Left cardiac atrium (tissue), 4 donors: ENCODE results near the gene CASP9. TPM values are rescaled to one million over a fixed set of nuclear protein-coding genes. Genes with fewer than 3 reads are reported as not detected.
"Not testable (repeated sequence)": the region's sequence is repeated elsewhere in the genome, so short reads cannot be mapped to it uniquely, and the experiment has no call there.

Source experiments
- ATAC-seq, 2 donors: fragments of 200-7000 bp; cut with Tn5 transposase; one replicate each; pipeline ENCODE4 v1.9.1; 2020; ENCODE audit warnings: mild to moderate bottlenecking in 2 of 2, moderate library complexity in 2 of 2
- DNase-seq: peaks from one replicate; pipeline ENCODE4 v3.0.0-alpha.2; 2020
- intact Hi-C, 2 donors: fragments of 100-400 bp; cut with DNase I; formaldehyde crosslinking; loops; one replicate each; pipeline versions ENCODE4 v1.14.1 to v1.15.1; 2022 to 2023
- total RNA-seq, 2 donors: library from RNA; stranded (reverse); fragmentation: NEBNext Ultra II Directional; extraction: Animal tissue kit (Norgen Biotek cat#: 25700); gene quantifications; one replicate each; pipeline ENCODE4 v1.2.1, GENCODE V29; 2021
- donor health status: DM: no; HTN: yes; CAD: no.
- donor health status: DM: no; HTN: yes; CAD: no; lungs with severe emphysema.
- donor health status: DM: yes; HTN: yes; CAD: no.
- donor health status: Dilated cardiomyopathy.

The CASP9 gene
- total RNA-seq, 2 donors from 2014 or later, result 8.5 to 9.8 TPM

DNA sequence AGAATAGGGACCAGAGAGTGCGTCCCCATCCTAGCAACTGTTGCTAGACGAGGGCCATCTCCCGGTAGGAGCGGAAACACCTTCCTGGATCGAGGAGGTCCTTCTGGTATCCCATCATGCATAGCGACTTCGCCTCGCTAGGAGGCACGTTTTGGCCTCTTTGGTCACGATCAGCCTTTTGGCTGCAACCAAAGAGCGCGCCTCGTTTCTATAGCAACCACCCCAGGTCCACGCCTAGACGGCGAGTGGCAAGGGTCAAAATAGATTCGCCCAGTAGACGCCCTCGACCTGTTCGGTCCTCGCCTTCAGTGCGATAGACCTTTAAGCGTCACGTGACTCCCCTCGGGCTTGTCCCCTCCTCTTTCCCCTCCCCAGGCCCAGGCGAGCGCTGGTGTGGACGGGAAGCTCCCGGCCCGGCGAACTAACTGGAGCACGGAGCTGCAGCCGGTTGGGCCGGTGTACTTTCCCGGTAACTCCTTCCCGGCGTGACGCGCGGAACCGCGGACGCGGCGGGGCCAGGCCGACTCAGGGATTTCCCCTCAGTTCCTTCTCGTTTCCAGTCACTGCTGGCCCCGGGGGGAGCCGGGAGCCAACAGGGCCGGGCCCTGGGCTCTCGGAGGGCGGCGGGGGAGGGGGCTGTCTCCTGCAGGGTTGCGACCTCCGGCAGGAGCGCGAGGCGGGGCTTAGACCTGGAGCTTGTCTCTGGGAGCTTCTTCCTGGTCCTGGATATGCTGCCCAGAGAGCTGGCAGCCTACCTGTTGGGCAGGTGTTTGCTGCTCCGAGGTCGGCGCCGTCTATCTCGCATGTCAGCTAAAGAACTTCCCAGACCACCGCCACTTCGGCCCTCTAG lies 2.7 kb upstream of the CASP9 start, which contains the start of gene DNAJC16:
DNAJC16 (plus strand) TSS at position 359 of the 850 bp plus-strand sequence. CDS start 2,258 bp downstream, outside the sequence.
- intact Hi-C loops, result no loop called here
- DNase-seq, result peak; percentile 99
- ATAC-seq, result peak; percentile 64 to 68

DNA sequence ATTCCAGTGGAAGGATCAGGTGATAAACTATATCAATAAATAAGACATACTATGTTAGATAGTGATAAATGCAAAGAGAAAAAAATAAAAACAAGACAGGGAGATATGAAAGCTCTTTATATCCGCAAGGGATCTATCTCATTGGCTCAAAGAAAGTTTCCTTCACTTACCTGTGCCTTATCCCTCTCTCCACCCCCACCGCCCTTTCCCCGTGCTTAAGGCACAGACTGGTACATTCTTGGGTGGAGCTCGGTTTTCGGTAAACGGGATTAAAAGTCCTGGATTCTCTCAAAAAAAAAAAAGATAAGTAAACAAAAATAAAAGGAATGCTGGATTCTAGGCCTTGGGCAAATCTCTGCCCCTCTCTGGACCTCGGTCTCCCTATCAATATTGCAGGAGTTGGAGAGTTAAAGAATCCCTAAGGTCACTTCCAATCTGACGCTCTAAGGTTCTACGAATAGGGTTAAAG lies 2.0 kb upstream of the CASP9 start:
- ATAC-seq, result no peak
- intact Hi-C loops, result no loop called here
- DNase-seq, result no peak

DNA sequence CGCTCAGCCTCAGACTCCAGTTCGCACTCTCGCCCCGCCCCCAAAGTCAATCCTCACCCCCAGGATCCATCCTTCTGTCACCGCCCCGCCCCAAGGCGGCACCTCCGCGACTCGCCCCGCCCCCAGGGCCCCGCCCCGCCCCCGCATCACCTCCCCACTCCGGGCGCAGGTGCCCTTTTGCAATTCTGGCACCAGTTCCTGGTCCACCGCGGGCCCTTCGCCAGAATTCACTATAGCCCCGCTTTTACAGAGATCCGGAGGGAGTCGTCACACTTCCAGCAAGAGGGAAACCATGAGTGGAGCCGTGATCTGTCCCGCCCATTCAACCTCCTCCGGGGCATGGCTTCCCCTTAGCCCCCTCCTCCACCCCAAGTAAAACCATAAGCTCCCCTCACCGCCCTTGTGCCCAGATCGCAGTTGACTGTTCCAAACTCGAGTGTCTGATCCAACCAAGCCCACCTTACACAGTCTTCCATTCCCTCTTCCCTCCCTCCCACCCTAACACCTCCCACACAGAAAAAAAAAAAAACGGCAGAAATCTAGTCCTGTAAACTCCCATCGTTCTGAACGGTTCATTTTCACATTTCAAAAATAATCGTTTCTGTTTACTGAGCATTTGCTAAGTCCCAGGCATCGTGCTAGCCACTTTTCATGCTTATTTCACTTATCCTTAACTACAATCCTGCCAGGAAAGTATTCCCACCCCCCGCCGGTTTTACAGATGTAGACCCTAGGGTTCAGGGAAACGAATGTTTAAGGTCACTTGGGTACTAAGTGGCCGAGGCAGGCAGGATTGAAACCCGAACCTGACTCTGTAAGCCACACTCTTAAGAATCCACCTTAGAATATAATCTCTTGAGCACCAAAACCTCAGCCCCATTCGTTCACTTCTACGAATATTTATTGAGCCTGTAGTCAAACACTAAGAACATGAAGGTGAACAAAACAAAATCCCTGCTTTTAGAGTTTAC lies 1.3 kb upstream of the CASP9 start:
- DNase-seq (peak; percentile 99), ATAC-seq (peak; percentile 6 to 30)

DNA sequence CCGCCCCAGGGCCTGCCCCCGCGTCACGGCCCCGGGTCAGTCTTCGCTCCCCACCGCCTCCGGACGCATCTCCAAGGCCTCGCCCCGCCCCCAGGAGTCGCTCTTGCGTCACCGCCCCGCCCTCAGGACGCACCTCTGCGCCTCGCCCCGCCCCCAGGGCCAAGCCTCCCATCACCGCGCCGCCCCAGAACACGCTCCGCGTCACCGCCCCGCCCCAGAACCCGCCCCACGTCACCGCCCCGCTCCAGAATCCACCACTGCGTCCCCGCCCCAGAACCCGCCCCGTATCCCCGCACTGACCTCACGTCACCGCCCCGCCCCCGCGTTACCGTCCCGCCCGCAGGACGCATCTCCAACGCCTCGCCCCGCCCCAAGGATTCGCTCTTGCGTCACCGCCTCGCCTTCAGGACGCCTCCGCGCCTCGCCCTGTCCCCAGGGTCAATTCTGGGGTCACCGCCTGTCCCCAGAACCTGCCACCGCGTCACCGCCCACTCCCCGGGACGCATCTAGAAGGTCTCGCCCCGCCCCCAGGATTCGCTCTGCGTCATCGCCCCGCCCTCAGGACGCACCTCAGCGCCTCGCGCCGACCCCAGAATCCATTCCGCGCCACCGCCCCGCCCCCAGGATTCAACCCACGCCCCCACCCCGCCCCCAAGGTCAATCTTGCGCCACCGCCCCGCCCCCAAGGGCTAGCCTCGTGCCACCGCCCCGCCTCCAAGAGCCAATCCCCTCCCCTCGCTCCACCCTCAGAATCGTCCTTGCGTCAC lies 451 bp upstream of the CASP9 start:
- DNase-seq (peak; percentile 100), ATAC-seq (peak; percentile 72 to 80)
- intact Hi-C loops, result no loop called here

More for the DNA sequence above, 1.3 kb upstream of the CASP9 start:
- intact Hi-C loops, result no loop called here

DNA sequence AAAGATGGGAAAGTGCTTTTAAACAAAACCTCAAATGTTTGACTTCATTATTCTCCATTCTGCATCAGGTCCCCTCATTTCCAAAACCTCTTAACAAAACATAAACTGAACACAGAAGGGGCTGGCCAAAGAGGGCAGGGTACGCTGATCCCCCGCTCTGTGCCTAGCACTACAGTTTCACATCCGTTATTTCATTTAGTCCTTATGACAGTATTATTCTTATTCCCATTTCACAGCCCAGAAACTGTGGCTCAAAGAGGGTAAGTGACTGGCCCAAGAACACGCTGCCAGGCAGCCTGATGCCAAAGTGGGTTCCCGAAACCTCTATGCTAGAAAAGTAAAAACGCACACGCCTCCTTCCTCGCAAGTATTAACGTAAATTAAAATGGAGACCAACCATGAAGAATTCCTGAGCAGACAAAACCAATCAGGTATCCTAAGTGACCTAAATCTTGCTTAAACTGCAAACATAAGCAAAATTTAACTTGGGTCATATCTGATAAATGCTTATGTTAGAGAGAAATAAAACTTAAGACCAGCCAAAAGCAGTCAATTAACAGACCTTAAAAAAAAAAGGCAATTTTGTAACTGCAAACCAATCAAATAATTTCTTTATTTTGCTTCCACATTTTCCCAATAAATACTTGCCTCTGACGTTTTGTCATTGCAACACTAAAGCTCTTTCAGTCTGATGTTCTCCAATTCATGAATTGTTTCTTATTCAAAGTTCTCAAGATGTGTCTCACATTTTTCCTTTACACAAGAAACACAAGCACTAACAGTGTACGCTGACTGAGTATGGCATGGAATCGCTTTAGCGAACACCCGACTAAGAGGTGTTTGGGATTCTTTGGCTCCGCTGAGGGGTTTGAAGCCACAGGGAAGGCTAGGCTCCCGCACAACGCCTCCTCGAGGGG lies 653 bp downstream of the CASP9 start:
- intact Hi-C loops, result no loop called here
- DNase-seq (no peak), ATAC-seq (peak in 1 of 2 donors; percentile 0)

DNA sequence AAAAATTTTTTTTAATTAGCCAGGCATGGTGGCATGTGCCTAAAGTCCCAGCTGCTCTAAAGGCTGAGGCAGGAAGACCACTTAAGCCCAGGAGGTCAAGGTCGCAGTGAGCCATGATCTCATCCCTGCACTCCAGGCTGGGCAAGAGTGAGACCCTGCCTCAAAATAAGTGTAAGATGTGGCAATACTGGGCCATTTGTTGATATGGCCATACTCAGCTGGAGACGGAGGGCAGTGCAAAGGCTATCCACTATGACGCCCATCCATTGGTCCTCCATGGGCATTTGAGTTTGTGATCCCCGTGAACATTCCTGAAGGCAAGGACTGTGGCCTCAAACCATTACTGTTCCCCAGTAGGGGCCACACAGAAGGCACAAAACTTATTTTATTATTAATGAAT lies 1.5 kb downstream of the CASP9 start:
- ATAC-seq, result no peak

DNA sequence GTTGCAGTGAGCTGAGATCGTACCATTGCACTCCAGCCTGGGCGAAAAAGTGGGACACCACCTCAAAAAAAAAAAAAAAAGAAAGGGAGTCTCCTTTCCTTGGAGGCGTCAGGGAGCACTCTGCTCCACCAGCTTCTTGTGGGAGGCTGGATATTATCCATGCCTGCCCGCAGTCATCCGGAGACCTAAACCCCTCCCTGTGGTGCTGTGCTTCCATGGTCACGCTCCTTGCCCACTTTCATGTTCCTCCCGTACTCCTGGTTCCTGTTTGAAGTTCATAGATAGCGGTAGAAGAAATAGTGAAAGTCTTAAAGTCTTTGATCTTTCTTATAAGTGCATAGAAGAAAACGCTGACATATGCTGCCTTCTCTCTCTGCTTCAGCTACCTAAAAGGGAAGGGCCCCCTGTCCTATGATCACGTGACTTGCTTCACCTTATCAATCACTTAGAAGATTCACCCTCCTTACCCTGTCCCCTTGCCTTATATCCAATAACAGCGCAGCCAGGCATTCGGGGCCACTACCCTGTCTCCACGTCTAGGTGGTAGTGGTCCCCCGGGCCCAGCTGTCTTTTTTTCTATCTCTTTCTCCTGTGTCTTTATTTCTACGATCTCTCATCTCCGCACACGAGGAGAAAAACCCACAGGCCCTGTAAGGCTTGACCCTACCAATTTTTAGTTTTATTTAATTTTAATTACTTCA lies 2.7 kb downstream of the CASP9 start:
- DNase-seq, ATAC-seq, intact Hi-C loops: not testable (repeated sequence)

More for the DNA sequence above, 1.5 kb downstream of the CASP9 start:
- intact Hi-C loops, result no loop called here
- no peak for DNase-seq

DNA sequence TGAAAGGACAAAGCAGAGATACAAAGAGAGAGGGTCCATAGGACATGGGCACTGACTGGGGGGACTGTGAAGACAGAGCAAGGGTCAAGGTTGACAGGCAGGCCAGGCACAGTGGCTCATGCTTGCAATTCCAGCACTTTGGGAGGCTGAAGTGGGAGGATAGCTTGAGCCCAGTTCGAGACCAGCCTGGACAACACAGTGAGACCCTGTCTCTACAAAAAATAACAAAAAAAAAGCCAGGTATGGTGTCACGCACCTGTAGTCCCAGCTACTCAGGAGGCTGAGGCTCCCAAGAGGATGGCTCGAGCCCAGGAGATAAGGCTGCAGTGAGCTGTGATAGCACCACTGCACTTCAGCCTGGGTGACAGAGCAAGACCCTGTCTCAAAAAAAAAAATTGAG lies 4.4 kb downstream of the CASP9 start:
- intact Hi-C loops, result no loop called here
- ATAC-seq (no peak), DNase-seq (no peak)

DNA sequence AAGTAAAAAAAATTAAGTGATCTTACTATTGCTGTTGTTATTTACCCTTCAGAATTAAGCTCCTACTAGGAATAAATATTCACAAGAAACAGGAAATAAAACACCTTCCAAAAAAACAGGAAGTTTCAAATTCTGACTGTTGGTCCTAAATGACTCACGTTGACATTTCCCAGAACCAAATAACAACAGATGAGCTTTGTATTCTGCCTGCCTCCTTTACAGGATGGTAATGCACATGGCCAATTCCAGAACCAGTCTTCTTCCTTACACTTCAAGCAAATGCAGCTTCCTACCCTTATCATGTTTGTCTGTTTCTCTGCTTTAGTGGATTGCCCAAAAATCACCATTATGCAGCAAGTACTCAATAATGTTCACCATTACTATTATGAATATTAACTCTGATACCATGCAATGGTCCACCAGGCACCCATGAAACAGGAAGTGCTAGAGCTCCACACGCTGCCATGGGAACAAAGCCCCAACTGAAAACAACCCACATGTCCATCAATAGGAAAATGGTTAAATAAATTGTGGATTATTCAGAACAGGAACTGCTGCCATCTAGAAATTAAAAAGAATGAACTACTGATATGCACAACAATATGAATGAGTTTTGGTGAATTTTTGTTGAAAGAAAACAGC lies 8.9 kb downstream of the CASP9 start:
- ATAC-seq (no peak), DNase-seq (no peak)
- intact Hi-C loops, result no loop called here

DNA sequence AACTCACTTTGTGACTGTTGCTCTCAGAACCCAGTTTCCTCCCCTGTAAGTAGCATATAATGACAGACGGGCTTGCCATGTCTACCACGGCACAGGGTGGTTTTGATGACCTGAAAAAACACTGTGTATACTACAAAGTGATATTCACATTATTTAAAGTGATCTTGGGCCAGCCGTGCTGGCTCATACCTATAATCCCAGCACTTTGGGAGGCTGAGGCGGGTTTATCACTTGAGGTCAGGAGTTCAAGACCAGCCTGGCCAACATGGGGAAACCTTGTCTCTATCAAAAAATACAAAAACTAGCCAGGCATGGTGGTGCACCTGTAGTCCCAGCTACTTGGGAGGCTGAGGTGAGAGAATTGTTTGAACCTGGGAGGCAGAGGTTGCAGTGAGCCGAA lies 9.5 kb downstream of the CASP9 start:
- intact Hi-C loops, DNase-seq: not testable (repeated sequence)

DNA sequence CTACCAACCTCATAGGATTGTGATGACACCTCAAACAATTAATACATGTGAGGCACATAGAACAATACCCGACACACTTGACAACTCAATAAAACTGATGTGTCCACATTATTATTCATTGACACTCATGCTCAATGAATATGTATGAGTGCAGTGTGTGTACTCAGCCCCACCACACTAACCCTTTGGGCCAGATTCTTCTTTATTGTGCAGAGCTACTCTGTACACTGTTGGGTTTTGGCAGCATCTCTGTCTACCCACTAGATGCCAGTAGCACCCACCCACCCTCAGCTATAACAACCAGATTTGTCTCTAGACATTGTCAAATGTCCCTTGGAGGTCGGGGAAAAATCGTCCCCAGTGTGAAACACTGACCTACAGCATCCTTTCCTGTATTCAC lies 10.1 kb downstream of the CASP9 start:
- intact Hi-C loops, result no loop called here
- ATAC-seq (no peak), DNase-seq (no peak)

More for the DNA sequence above, 9.5 kb downstream of the CASP9 start:
- not testable (repeated sequence) for ATAC-seq

DNA sequence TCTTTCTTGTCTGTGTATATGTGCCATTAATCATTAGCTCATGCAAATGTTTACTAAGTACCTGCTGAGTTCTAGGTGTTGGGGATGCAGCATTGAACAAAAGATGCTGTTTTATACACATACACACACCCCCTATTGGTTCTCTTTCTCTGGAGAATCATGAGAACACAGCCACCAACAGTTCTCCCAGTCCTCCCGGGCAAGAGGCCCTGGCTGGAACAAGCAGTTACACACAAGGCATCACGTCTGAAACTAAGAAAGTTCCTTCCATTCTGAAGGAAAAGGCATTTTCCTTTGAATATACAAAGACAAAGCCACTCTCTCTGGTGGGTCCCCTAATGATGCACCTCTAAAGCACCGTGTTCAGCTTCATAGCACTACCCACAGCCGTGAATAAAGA lies 10.8 kb downstream of the CASP9 start:
- intact Hi-C loops, result no loop called here
- DNase-seq (no peak), ATAC-seq (no peak)

DNA sequence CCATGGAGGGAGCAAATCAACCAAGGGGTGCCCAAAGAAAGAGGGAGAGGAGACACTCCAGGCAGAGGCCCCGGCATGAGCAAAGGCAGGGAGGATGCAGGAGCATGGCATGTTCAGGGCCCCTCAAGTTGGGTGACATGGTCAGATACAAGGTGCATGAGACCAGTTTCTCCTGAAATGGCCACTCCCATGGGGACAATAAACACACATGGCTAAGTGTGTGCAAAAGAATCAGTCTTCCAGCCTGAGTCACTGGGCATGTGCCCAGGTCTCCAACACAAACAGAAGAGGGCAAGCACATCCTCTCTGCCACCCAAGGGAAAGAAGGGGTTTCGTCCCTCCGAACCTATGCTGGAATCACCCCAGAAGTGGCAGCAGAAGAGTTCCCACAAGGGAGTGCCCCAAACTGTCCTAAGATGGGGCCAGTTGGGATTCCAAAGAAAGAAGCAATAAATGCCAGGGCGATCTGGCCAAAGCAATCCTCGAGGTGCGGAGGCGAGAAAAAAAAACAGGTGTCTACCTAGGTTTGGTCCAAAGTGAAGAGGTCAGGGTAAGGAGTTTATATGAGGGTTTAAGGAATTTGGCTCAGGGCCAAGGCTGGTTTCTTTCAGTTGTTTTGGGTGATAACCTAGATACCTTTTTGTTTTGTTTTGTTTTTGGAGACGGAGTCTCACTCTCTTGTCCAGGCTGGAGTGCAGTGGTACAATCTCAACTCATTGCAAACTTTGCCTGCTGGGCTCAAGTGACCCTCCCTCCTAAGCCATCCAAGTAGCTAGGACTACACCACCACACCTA lies 13.2 kb downstream of the CASP9 start:
- intact Hi-C loops, result no loop called here
- ATAC-seq (no peak), DNase-seq (no peak)

DNA sequence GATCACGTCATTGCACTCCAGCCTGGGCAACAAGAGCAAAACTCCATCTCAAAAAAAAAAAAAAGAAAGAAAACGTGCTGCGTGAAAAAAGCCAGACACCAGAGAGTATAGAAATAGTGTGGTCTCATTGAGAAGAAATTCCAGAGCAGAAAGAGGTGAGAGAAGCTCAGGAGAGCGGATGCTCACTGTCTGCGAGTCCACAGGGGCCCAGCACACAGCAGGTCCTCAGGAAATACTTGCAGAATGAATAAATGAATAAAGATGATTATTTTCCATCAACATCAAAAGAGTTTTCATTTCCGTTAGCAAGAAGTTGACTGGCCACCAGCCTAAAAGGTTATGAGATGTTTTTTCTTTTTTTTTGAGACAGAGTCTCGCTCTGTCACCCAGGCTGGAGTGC lies 14.4 kb downstream of the CASP9 start:
- ATAC-seq (no peak), DNase-seq (no peak)
- intact Hi-C loops, result loop anchor here in 1 of 2 donors (10.0 kb wide), 1 partner anchor 185 kb away; no protein-coding TSS in a partner anchor

DNA sequence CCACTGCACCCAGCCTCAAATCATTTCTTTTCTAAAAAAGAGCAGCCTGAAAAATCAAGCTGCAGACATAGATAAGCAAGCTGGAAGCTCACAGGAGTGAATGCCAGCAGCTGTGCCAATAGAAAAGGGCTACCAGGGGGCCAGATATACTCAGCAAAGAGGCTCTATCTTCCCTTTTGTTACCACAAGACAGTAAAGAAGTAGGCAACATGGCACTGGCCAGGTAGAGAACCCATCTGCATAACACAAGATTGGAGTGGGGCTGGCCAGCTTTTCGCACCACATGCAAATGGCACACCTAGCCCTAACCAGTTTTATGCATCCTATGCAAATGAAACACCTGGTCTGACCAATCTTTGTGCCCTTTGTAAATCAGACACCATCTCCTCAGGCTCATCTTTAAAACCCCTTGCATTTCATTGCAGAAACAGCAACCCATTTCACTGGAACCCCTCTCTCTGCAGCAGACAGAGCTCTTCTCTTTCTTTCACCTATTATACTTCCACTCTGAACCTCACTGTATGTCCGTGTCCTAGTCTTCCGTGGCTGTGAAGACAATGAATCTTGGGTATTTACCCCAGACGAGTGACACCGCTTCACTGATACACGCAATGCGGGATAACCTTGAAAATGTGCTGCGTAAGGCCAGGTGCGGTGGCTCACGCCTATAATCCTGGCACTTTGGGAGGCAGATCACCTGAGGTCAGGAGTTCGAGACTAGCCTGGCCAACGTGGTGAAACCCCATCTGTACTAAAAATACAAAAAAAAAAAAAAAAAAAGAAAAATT lies 15.1 kb downstream of the CASP9 start:
- intact Hi-C loops, result loop anchor here in 1 of 2 donors (10.0 kb wide), 1 partner anchor 184 kb away; no protein-coding TSS in a partner anchor
- no peak for DNase-seq
- no peak for ATAC-seq
